ENCODE data around the gene UGGT1.

DNA sequence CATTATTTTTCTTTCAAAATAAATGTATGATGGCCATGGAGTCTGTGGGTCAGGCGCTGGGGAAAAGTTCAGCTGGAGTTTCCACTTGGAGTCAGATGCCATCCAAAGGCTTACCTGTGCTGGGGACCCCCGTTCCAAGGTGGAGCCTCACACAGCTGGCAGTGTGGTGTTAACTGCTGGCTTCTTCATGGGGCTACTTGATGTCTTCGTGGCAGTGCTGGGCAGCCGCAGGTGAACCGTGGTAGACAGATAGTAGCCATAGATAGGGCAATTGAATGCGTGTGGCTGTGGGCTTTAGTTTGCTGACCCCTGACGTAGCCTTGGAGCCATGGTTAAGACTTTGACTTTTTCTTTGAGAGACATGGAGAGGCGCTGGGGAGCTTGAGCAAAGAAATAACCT lies 144.6 kb downstream of the UGGT1 start:
- TF ChIP-seq POLR2AphosphoS5 (IDR thresholded peaks at IDR 0.05; ENCODE audit: low read depth, low read length), result no peak
- no peak for TF ChIP-seq TAF1 (IDR thresholded peaks at IDR 0.05; ENCODE audit: borderline replicate concordance, low read depth, low read length)
- no peak for TF ChIP-seq POLR2A (IDR thresholded peaks at IDR 0.05; ENCODE audit: low read depth, low read length)

Data from GM12892 (cell line).